Muscle of arm (tissue), 12 donors: Measurements from ENCODE around the gene PTPN21. TPM values are rescaled to one million over a fixed set of nuclear protein-coding genes. Genes with fewer than 3 reads are reported as not detected.

Source experiments
- DNase-seq: peaks from one replicate; pipeline ENCODE4 v3.0.0-alpha.2; 2013
- polyA plus RNA-seq, 12 donors: library from polyadenylated mRNA; unstranded; fragments of 120-200 nt; gene quantifications; one replicate each; pipeline ENCODE4 v1.2.1, GENCODE V29; 2013; ENCODE audit not compliant: insufficient read length in 12 of 12

The PTPN21 gene
- polyA plus RNA-seq, 12 donors, result 31.0 to 70.3 (median 55.4) TPM; not detected in 1

- DNase-seq, result no peak
These were observed 78.5 kb downstream of the PTPN21 start for GRCh38 chr14:88476214-88476774.

- DNase-seq, result no peak
These were observed 81.0 kb downstream of the PTPN21 start for GRCh38 chr14:88473791-88474190.

- no peak for DNase-seq
These were observed 84.0 kb downstream of the PTPN21 start for GRCh38 chr14:88470542-88471440.

GRCh38 chr14:88468406-88468805 is 86.4 kb downstream of the PTPN21 start:
- no peak for DNase-seq

GRCh38 chr14:88463318-88463717 is 91.5 kb downstream of the PTPN21 start:
- DNase-seq, result no peak

GRCh38 chr14:88454886-88455285 is 99.9 kb downstream of the PTPN21 start:
- DNase-seq, result no peak

GRCh38 chr14:88452231-88452630 is 102.6 kb downstream of the PTPN21 start:
- no peak for DNase-seq

- DNase-seq, result no peak
These were observed 115.7 kb downstream of the PTPN21 start for GRCh38 chr14:88439088-88439487.

- no peak for DNase-seq
These were observed 117.1 kb downstream of the PTPN21 start for GRCh38 chr14:88437658-88438057.

- no peak for DNase-seq
These were observed 123.8 kb downstream of the PTPN21 start for GRCh38 chr14:88430976-88431375.

GRCh38 chr14:88426271-88426670 is 128.5 kb downstream of the PTPN21 start:
- no peak for DNase-seq

GRCh38 chr14:88424573-88424972 is 130.2 kb downstream of the PTPN21 start:
- no peak for DNase-seq

GRCh38 chr14:88422919-88423650 is 131.7 kb downstream of the PTPN21 start:
- no peak for DNase-seq

- no peak for DNase-seq
These were observed 132.8 kb downstream of the PTPN21 start for GRCh38 chr14:88422047-88422446.

- no peak for DNase-seq
These were observed 133.5 kb downstream of the PTPN21 start for GRCh38 chr14:88421286-88421685.

- no peak for DNase-seq
These were observed 134.6 kb downstream of the PTPN21 start for GRCh38 chr14:88420187-88420586.

GRCh38 chr14:88417594-88417993 is 137.2 kb downstream of the PTPN21 start:
- no peak for DNase-seq

Other genes starting within 250 kb of the PTPN21 start
- under 1 TPM in 7 of 12 donors, not detected in 5; 0.04 to 0.12 (median 0.08) TPM for gene KCNK10, start 231.7 kb downstream of the PTPN21 start, polyA plus RNA-seq
- gene SPATA7, start 169.3 kb downstream of the PTPN21 start, polyA plus RNA-seq, result 10 to 100 TPM in 10 of 12 donors, 1 to 10 TPM in 1, not detected in 1; 9.6 to 45.1 (median 13.1) TPM
- 10 to 100 TPM in 11 of 12 donors, not detected in 1; 32.4 to 72.3 (median 41.0) TPM for gene ZC3H14, start 8.0 kb upstream of the PTPN21 start, polyA plus RNA-seq
- 1 to 10 TPM in 7 of 12 donors, under 1 TPM in 4, not detected in 1; 0.87 to 1.9 (median 1.1) TPM for gene EML5, start 237.9 kb upstream of the PTPN21 start, polyA plus RNA-seq